Neural progenitor cell (in vitro differentiated cells): Measurements from ENCODE around the gene CIDEA.
"Not testable (repeated sequence)": the region's sequence is repeated elsewhere in the genome, so short reads cannot be mapped to it uniquely, and the experiment has no call there.

Experiments used
- EZH2 ChIP-seq: fragments of 200-600 bp; sonication (generic); IDR thresholded peaks from 2 replicates; pipeline ENCODE4 v1.6.1; 2017; ENCODE audit warnings: antibody characterized with exemption, mild to moderate bottlenecking, moderate library complexity
- EZH2phosphoT487 ChIP-seq: fragments of 200-600 bp; sonication (generic); IDR thresholded peaks from 2 replicates; pipeline ENCODE4 v1.6.1; 2017; ENCODE audit warnings: antibody characterized with exemption
- TF ChIP-seq, protein P1 (sequence below): fragments of 200-600 bp; sonication (generic); IDR thresholded peaks from 2 replicates; pipeline ENCODE4 v1.5.1; 2017; ENCODE audit warnings: antibody characterized with exemption, mild to moderate bottlenecking

DNA sequence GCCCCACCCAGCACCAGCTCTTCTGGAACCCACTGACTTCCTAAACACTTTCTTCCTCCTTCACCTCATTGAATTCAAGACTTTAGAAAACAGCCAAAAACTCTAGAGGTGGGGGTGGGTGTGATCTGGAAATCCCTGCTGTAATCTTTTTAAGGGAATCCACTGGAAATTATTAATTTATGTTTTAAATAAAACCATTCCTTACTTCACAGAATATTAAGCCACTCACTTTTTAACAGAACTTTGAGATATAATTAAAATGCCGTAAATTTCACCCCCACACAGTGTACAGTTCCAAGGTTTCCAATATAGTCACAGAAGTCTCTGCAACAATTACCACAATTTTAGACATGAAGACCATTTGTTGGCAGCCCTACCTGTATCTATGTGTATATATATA is 30.8 kb upstream of the CIDEA start:
- TF ChIP-seq EZH2, EZH2phosphoT487: not testable (repeated sequence)
- TF ChIP-seq, protein P1, sequence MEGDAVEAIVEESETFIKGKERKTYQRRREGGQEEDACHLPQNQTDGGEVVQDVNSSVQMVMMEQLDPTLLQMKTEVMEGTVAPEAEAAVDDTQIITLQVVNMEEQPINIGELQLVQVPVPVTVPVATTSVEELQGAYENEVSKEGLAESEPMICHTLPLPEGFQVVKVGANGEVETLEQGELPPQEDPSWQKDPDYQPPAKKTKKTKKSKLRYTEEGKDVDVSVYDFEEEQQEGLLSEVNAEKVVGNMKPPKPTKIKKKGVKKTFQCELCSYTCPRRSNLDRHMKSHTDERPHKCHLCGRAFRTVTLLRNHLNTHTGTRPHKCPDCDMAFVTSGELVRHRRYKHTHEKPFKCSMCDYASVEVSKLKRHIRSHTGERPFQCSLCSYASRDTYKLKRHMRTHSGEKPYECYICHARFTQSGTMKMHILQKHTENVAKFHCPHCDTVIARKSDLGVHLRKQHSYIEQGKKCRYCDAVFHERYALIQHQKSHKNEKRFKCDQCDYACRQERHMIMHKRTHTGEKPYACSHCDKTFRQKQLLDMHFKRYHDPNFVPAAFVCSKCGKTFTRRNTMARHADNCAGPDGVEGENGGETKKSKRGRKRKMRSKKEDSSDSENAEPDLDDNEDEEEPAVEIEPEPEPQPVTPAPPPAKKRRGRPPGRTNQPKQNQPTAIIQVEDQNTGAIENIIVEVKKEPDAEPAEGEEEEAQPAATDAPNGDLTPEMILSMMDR: not testable (repeated sequence)
